Memory B cell (primary cell): ENCODE measurements around the gene HDAC1.
"Not testable (repeated sequence)": the region's sequence is repeated elsewhere in the genome, so short reads cannot be mapped to it uniquely, and the experiment has no call there.

ENCODE experiments used
- ATAC-seq: fragments of 150-1000 bp; cut with Tn5 transposase; 2 replicates; pipeline ENCODE4 v1.10.0; 2021; ENCODE audit warnings: low read depth, mild to moderate bottlenecking, moderate library complexity
- DNase-seq, 2 donors: peaks; one replicate each; pipeline ENCODE4 v3.0.0; 2022; ENCODE audit warnings: low spot score in 2 of 2
- H3K27ac Mint-ChIP-seq: one replicate; pipeline ENCODE4 v1.8.0; 2022; ENCODE audit warnings: mild to moderate bottlenecking, moderate library complexity, mixed read lengths
- H3K27me3 Mint-ChIP-seq: one replicate; pipeline ENCODE4 v1.8.0; 2022; ENCODE audit warnings: mixed read lengths
- H3K36me3 Mint-ChIP-seq: one replicate; pipeline ENCODE4 v1.8.0; 2022; ENCODE audit warnings: mild to moderate bottlenecking, mixed read lengths
- H3K4me1 Mint-ChIP-seq: one replicate; pipeline ENCODE4 v1.8.0; 2022; ENCODE audit warnings: mixed read lengths
- H3K4me3 Mint-ChIP-seq: one replicate; pipeline ENCODE4 v1.8.0; 2022; ENCODE audit warnings: mild to moderate bottlenecking, moderate library complexity, mixed read lengths
- H3K9me3 Mint-ChIP-seq: one replicate; pipeline ENCODE4 v1.8.0; 2022; ENCODE audit warnings: mixed read lengths

Gene HDAC1

GRCh38 chr1:32291145-32291707 is 657 bp upstream of the HDAC1 start:
- Mint-ChIP-seq H3K9me3 (no peaks in the 10 kb centered on the region), H3K27ac (peak overlapping the region; percentile 91), H3K4me1 (peaks cover 21% of the 10 kb centered on the region), H3K36me3 (peaks cover 3% of the 10 kb centered on the region), H3K4me3 (peak overlapping the region; percentile 99), H3K27me3 (no peaks in the 10 kb centered on the region)
- DNase-seq (no peak), ATAC-seq (no peak)

- H3K27ac Mint-ChIP-seq, H3K9me3 Mint-ChIP-seq, DNase-seq, ATAC-seq, H3K27me3 Mint-ChIP-seq, H3K4me3 Mint-ChIP-seq: not testable (repeated sequence)
- H3K4me1 Mint-ChIP-seq, result peaks cover 32% of the 10 kb centered on the region
- H3K36me3 Mint-ChIP-seq, result peaks cover 20% of the 10 kb centered on the region
Observed at GRCh38 chr1:32298211-32298610, 6.3 kb downstream of the HDAC1 start.

GRCh38 chr1:32299327-32299726 is 7.4 kb downstream of the HDAC1 start:
- ATAC-seq, result no peak
- H3K27me3 Mint-ChIP-seq, result no peaks in the 10 kb centered on the region
- H3K27ac Mint-ChIP-seq, result peak overlapping the region; percentile 35
- H3K4me1 Mint-ChIP-seq, result peaks cover 36% of the 10 kb centered on the region
- no peak for DNase-seq
- no peak overlapping the region for H3K4me3 Mint-ChIP-seq
- H3K9me3 Mint-ChIP-seq, result no peaks in the 10 kb centered on the region
- peaks cover 28% of the 10 kb centered on the region for H3K36me3 Mint-ChIP-seq

GRCh38 chr1:32303358-32303757 is 11.5 kb downstream of the HDAC1 start:
- Mint-ChIP-seq H3K36me3 (peaks cover 36% of the 10 kb centered on the region), H3K4me1 (peaks cover 30% of the 10 kb centered on the region), H3K9me3 (no peaks in the 10 kb centered on the region), H3K27me3 (no peaks in the 10 kb centered on the region), H3K4me3 (no peak overlapping the region), H3K27ac (no peak overlapping the region)
- ATAC-seq (no peak), DNase-seq (no peak)

GRCh38 chr1:32303997-32304622 is 12.2 kb downstream of the HDAC1 start:
- H3K27me3 Mint-ChIP-seq, result no peaks in the 10 kb centered on the region
- H3K9me3 Mint-ChIP-seq, result no peaks in the 10 kb centered on the region
- ATAC-seq (no peak), DNase-seq (no peak)
- peaks cover 38% of the 10 kb centered on the region for H3K36me3 Mint-ChIP-seq
- H3K4me1 Mint-ChIP-seq, result peaks cover 30% of the 10 kb centered on the region
- H3K4me3 Mint-ChIP-seq, result no peak overlapping the region
- peak overlapping the region; percentile 9 for H3K27ac Mint-ChIP-seq

- Mint-ChIP-seq H3K4me1 (peaks cover 38% of the 10 kb centered on the region), H3K27me3 (no peaks in the 10 kb centered on the region), H3K9me3 (no peaks in the 10 kb centered on the region), H3K27ac (peak overlapping the region; percentile 67), H3K4me3 (no peak overlapping the region), H3K36me3 (peaks cover 41% of the 10 kb centered on the region)
- ATAC-seq (no peak), DNase-seq (no peak)
Observed at GRCh38 chr1:32305310-32305709, 13.4 kb downstream of the HDAC1 start.

GRCh38 chr1:32307324-32307723 is 15.4 kb downstream of the HDAC1 start:
- Mint-ChIP-seq H3K9me3 (no peaks in the 10 kb centered on the region), H3K4me3 (peak overlapping the region; percentile 31), H3K4me1 (peaks cover 37% of the 10 kb centered on the region), H3K27ac (peak overlapping the region; percentile 52), H3K36me3 (peaks cover 35% of the 10 kb centered on the region), H3K27me3 (no peaks in the 10 kb centered on the region)
- no peak for DNase-seq
- no peak for ATAC-seq

GRCh38 chr1:32309960-32310359 is 18.1 kb downstream of the HDAC1 start:
- no peak overlapping the region for H3K4me3 Mint-ChIP-seq
- no peaks in the 10 kb centered on the region for H3K9me3 Mint-ChIP-seq
- H3K36me3 Mint-ChIP-seq, result peaks cover 26% of the 10 kb centered on the region
- H3K27ac Mint-ChIP-seq, result peak overlapping the region; percentile 56
- H3K4me1 Mint-ChIP-seq, result peaks cover 34% of the 10 kb centered on the region
- no peak for DNase-seq
- no peaks in the 10 kb centered on the region for H3K27me3 Mint-ChIP-seq
- no peak for ATAC-seq

GRCh38 chr1:32311709-32312393 is 20.0 kb downstream of the HDAC1 start:
- Mint-ChIP-seq H3K36me3 (peaks cover 17% of the 10 kb centered on the region), H3K4me1 (peaks cover 41% of the 10 kb centered on the region), H3K27me3 (no peaks in the 10 kb centered on the region), H3K9me3 (no peaks in the 10 kb centered on the region), H3K27ac (peak overlapping the region; percentile 52), H3K4me3 (no peak overlapping the region)
- ATAC-seq, result no peak
- no peak for DNase-seq

- H3K4me1 Mint-ChIP-seq, result peaks cover 26% of the 10 kb centered on the region
Observed at GRCh38 chr1:32316903-32317277, 25.0 kb downstream of the HDAC1 start.

GRCh38 chr1:32318127-32318869 is 26.4 kb downstream of the HDAC1 start:
- H3K4me1 Mint-ChIP-seq, result peaks cover 38% of the 10 kb centered on the region
- peaks cover 9% of the 10 kb centered on the region for H3K36me3 Mint-ChIP-seq
- H3K27me3 Mint-ChIP-seq, result no peaks in the 10 kb centered on the region
- DNase-seq (no peak), ATAC-seq (no peak)
- no peaks in the 10 kb centered on the region for H3K9me3 Mint-ChIP-seq
- no peak overlapping the region for H3K4me3 Mint-ChIP-seq
- H3K27ac Mint-ChIP-seq, result no peak overlapping the region

More at GRCh38 chr1:32316903-32317277, 25.0 kb downstream of the HDAC1 start:
- H3K36me3 Mint-ChIP-seq, result peaks cover 9% of the 10 kb centered on the region
- H3K27me3 Mint-ChIP-seq, result no peaks in the 10 kb centered on the region
- H3K27ac Mint-ChIP-seq, result peak overlapping the region; percentile 93
- peak overlapping the region; percentile 69 for H3K4me3 Mint-ChIP-seq
- ATAC-seq, result peak; percentile 57
- H3K9me3 Mint-ChIP-seq, result no peaks in the 10 kb centered on the region
- DNase-seq, result no peak

- peaks cover 6% of the 10 kb centered on the region for H3K36me3 Mint-ChIP-seq
- H3K4me1 Mint-ChIP-seq, result peaks cover 31% of the 10 kb centered on the region
- peak overlapping the region; percentile 70 for H3K4me3 Mint-ChIP-seq
- ATAC-seq (peak; percentile 23), DNase-seq (no peak)
- H3K27me3 Mint-ChIP-seq, result no peaks in the 10 kb centered on the region
- peak overlapping the region; percentile 87 for H3K27ac Mint-ChIP-seq
- no peaks in the 10 kb centered on the region for H3K9me3 Mint-ChIP-seq
Observed at GRCh38 chr1:32321712-32322291, 29.9 kb downstream of the HDAC1 start.

GRCh38 chr1:32327204-32327603 is 35.3 kb downstream of the HDAC1 start:
- no peak overlapping the region for H3K27ac Mint-ChIP-seq
- DNase-seq (no peak), ATAC-seq (no peak)
- peaks cover 17% of the 10 kb centered on the region for H3K4me1 Mint-ChIP-seq
- H3K4me3 Mint-ChIP-seq, result no peak overlapping the region
- no peaks in the 10 kb centered on the region for H3K27me3 Mint-ChIP-seq
- no peaks in the 10 kb centered on the region for H3K9me3 Mint-ChIP-seq
- peaks cover 32% of the 10 kb centered on the region for H3K36me3 Mint-ChIP-seq
